KMS-11 (cell line): ENCODE measurements around the gene SERPINA4.

Source experiments
- H2AFZ ChIP-seq: fragments of 200-600 bp; sonication (generic); 2 replicates; pipeline ENCODE4 v1.6.1; 2016; ENCODE audit warnings: antibody characterized with exemption, mixed run types, low read depth
- H3K27ac ChIP-seq: fragments of 200-600 bp; sonication (generic); 2 replicates; pipeline ENCODE4 v1.6.1; 2016; ENCODE audit warnings: mild to moderate bottlenecking, mixed run types
- H3K27me3 ChIP-seq: fragments of 200-600 bp; sonication (generic); 2 replicates; pipeline ENCODE4 v1.6.1; 2017; ENCODE audit warnings: mild to moderate bottlenecking, low read depth, mixed run types, moderate library complexity; ENCODE audit not compliant: insufficient read depth
- H3K36me3 ChIP-seq: fragments of 200-600 bp; sonication (generic); 2 replicates; pipeline ENCODE4 v1.6.1; 2017; ENCODE audit warnings: mild to moderate bottlenecking, mixed run types; ENCODE audit not compliant: insufficient read depth
- H3K4me1 ChIP-seq: fragments of 200-600 bp; sonication (generic); 2 replicates; pipeline ENCODE4 v1.6.1; 2016; ENCODE audit warnings: mild to moderate bottlenecking, low read depth, mixed run types; ENCODE audit not compliant: poor library complexity, severe bottlenecking
- H3K4me2 ChIP-seq: fragments of 200-600 bp; sonication (generic); 2 replicates; pipeline ENCODE4 v1.7.0; 2016; ENCODE audit warnings: mild to moderate bottlenecking, mixed run types
- H3K4me3 ChIP-seq: fragments of 200-600 bp; sonication (generic); IDR thresholded peaks from 2 replicates; pipeline ENCODE4 v1.6.1; 2017; ENCODE audit warnings: low read depth, low read length, mixed read lengths; ENCODE audit not compliant: insufficient read depth
- H3K79me2 ChIP-seq: fragments of 200-600 bp; sonication (generic); 2 replicates; pipeline ENCODE4 v1.6.1; 2016; ENCODE audit warnings: low read depth, mixed run types; ENCODE audit not compliant: insufficient read depth
- H3K9ac ChIP-seq: fragments of 200-600 bp; sonication (generic); 2 replicates; pipeline ENCODE4 v1.6.1; 2016; ENCODE audit warnings: mild to moderate bottlenecking, mixed run types
- H4K20me1 ChIP-seq: fragments of 200-600 bp; sonication (generic); 2 replicates; pipeline ENCODE4 v1.6.1; 2016; ENCODE audit warnings: mild to moderate bottlenecking, mixed run types; ENCODE audit not compliant: insufficient read depth
- CTCF ChIP-seq: fragments of 200-600 bp; sonication (generic); conservative IDR thresholded peaks from 2 replicates; pipeline ENCODE4 v1.6.1; 2017; ENCODE audit warnings: low read depth, mild to moderate bottlenecking, antibody characterized with exemption, low read length, moderate library complexity, mixed read lengths

SERPINA4 gene

GRCh38 chr14:94543449-94544124 lies 17.7 kb upstream of the SERPINA4 start:
- Histone ChIP-seq H3K27ac (no peak overlapping the region), H4K20me1 (no peaks in the 10 kb centered on the region), H3K79me2 (no peaks in the 10 kb centered on the region), H2AFZ (no peak overlapping the region), H3K4me3 (no peak overlapping the region), H3K9ac (no peak overlapping the region), H3K4me1 (no peaks in the 10 kb centered on the region), H3K27me3 (no peaks in the 10 kb centered on the region), H3K36me3 (no peaks in the 10 kb centered on the region), H3K4me2 (no peak overlapping the region)
- no peak for TF ChIP-seq CTCF

DNA sequence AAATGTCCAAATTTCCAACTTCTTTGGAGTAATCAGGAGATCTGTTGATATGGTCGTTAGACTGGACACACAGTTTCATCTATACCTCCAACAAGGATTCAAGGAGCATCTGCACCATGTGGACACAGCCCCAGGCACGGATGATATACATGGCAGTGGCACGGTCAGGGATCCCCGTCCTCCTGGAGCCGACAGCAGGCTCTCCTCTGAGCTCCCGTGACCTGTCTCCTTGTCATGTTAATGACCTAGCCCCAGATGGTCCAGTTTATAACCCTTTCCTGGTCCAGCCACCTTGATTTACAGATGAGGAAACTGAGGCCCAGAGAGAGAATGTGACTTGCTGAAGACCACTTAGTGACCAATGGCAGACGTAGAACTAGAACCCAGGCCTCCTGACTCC lies 16.5 kb upstream of the SERPINA4 start:
- no peak overlapping the region for H2AFZ ChIP-seq
- H3K79me2 ChIP-seq, result no peaks in the 10 kb centered on the region
- no peaks in the 10 kb centered on the region for H3K4me1 ChIP-seq
- no peak overlapping the region for H3K27ac ChIP-seq
- H3K4me3 ChIP-seq, result no peak overlapping the region
- no peaks in the 10 kb centered on the region for H3K27me3 ChIP-seq
- TF ChIP-seq CTCF, result no peak
- no peaks in the 10 kb centered on the region for H3K36me3 ChIP-seq
- H3K9ac ChIP-seq, result no peak overlapping the region
- H4K20me1 ChIP-seq, result no peaks in the 10 kb centered on the region
- H3K4me2 ChIP-seq, result no peak overlapping the region

GRCh38 chr14:94545131-94545841 lies 16.0 kb upstream of the SERPINA4 start:
- Histone ChIP-seq H3K79me2 (no peaks in the 10 kb centered on the region), H3K4me3 (no peak overlapping the region), H3K27ac (no peak overlapping the region), H3K4me1 (no peaks in the 10 kb centered on the region), H3K36me3 (no peaks in the 10 kb centered on the region), H3K27me3 (no peaks in the 10 kb centered on the region), H3K9ac (no peak overlapping the region), H3K4me2 (no peak overlapping the region), H2AFZ (no peak overlapping the region), H4K20me1 (no peaks in the 10 kb centered on the region)
- TF ChIP-seq CTCF, result no peak

DNA sequence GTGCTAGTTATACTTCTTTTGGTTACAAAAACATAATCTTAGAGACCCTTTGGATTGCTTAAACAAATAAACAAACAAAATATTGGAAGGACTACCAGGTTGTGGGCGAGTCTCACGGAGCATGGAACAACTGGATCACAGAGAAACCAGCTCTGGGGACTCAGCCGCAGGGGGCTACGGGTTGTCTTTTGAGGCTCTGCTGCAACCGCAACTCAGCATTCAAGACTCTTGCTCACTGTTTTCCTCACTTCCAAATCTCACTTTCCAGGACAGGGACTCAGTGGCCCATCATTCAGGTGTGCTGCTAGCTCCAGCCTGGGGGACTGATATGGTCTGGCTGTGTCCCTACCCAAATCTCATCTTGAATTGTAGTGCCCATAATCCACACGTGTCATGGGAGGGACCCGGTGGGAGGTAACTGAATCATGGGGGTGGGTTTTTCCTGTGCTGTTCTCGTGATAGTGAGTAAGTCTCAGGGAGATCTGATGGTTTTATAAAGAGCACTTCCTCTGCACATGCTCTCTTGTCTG lies 14.0 kb upstream of the SERPINA4 start:
- Histone ChIP-seq H4K20me1 (no peaks in the 10 kb centered on the region), H2AFZ (no peak overlapping the region), H3K4me2 (no peak overlapping the region), H3K79me2 (no peaks in the 10 kb centered on the region), H3K9ac (no peak overlapping the region), H3K4me1 (no peaks in the 10 kb centered on the region), H3K36me3 (no peaks in the 10 kb centered on the region), H3K4me3 (no peak overlapping the region), H3K27me3 (no peaks in the 10 kb centered on the region), H3K27ac (no peak overlapping the region)
- no peak for TF ChIP-seq CTCF
